ENCODE results near the gene VEGFB. TPM values are rescaled to one million over a fixed set of nuclear protein-coding genes. Genes with fewer than 3 reads are reported as not detected.

VEGFB gene
- total RNA-seq, 1 experiment from 2014 or later: 101 TPM

GRCh38 chr11:64261556-64262080 is 27.2 kb downstream of the VEGFB start:
- intact Hi-C loops (cut with micrococcal nuclease; ENCODE audit: unreplicated experiment): no loop called here
- BruUV-seq (replicated peaks): no TSS peak

GRCh38 chr11:64262271-64263002 is 28.1 kb downstream of the VEGFB start:
- ATAC-seq (no peak), DNase-seq (ENCODE audit: low read depth, low spot score) (no peak)
- Histone ChIP-seq H3K4me1 (ENCODE audit: control insufficient read depth, insufficient read depth, low read length) (peaks cover 3% of the 10 kb centered on the region; the same call in 1 of the 2 replicates), H3K9me3 (ENCODE audit: control insufficient read depth, insufficient read depth, low read depth, low read length) (no peaks in the 10 kb centered on the region), H3K27me3 (ENCODE audit: control insufficient read depth, insufficient read depth, low read length) (no peaks in the 10 kb centered on the region), H3K36me3 (ENCODE audit: control insufficient read depth, insufficient read depth, low read length) (no peaks in the 10 kb centered on the region), H3K4me3 (ENCODE audit: low read depth in 2 of 2, low read length in 2 of 2) (no peak overlapping the region), H3K27ac (ENCODE audit: low read length) (no peak overlapping the region)
- no peak for TF ChIP-seq SIN3A (IDR thresholded peaks at IDR 0.05; ENCODE audit: borderline replicate concordance, insufficient read depth, low read depth, low read length)
- no peak for TF ChIP-seq REST (IDR thresholded peaks at IDR 0.05; ENCODE audit: insufficient read depth in 1 of 2, low read depth in 2 of 2, low read length in 1 of 2)
- CTCF ChIA-PET: interaction anchor here (0.6 kb wide), 1 partner anchor 10 kb away, joined by 5 read pairs; no protein-coding TSS in a partner anchor
- intact Hi-C loops (cut with micrococcal nuclease; ENCODE audit: unreplicated experiment): no loop called here
- in situ Hi-C loops (cut with HindIII; ENCODE audit: low pct_unique_long_range_greater_than_20kb, low sequenced_read_pairs): no loop called here
- BruUV-seq (replicated peaks): no TSS peak
- POLR2A ChIA-PET: no interaction called here

More at GRCh38 chr11:64261556-64262080, 27.2 kb downstream of the VEGFB start:
- in situ Hi-C loops (cut with HindIII; ENCODE audit: low pct_unique_long_range_greater_than_20kb, low sequenced_read_pairs): no loop called here
- ATAC-seq (no peak), DNase-seq (ENCODE audit: low read depth, low spot score) (no peak)
- Histone ChIP-seq H3K36me3 (ENCODE audit: control insufficient read depth, insufficient read depth, low read length) (no peaks in the 10 kb centered on the region), H3K4me3 (ENCODE audit: low read depth in 2 of 2, low read length in 2 of 2) (no peak overlapping the region), H3K4me1 (ENCODE audit: control insufficient read depth, insufficient read depth, low read length) (peaks cover 3% of the 10 kb centered on the region; the same call in 1 of the 2 replicates), H3K9me3 (ENCODE audit: control insufficient read depth, insufficient read depth, low read depth, low read length) (no peaks in the 10 kb centered on the region), H3K27ac (ENCODE audit: low read length) (no peak overlapping the region), H3K27me3 (ENCODE audit: control insufficient read depth, insufficient read depth, low read length) (no peaks in the 10 kb centered on the region)
- CTCF ChIA-PET: no interaction called here
- POLR2A ChIA-PET: no interaction called here
- TF ChIP-seq TCF7L2 (IDR thresholded peaks at IDR 0.05; ENCODE audit: low read depth, low read length) (no peak), SIN3A (IDR thresholded peaks at IDR 0.05; ENCODE audit: borderline replicate concordance, insufficient read depth, low read depth, low read length) (no peak), POLR2AphosphoS5 (IDR thresholded peaks at IDR 0.05; ENCODE audit: low read depth, low read length) (no peak), REST (IDR thresholded peaks at IDR 0.05; ENCODE audit: insufficient read depth in 1 of 2, low read depth in 2 of 2, low read length in 1 of 2) (no peak), CTCF (IDR thresholded peaks at IDR 0.05) (no peak)

All from Panc1 (cell line).